IPS-11a (cell line): ENCODE data around the gene CCDC178.

Experiments used
- H3K4me3 ChIP-seq: one replicate; pipeline ENCODE4 v1.5.1; 2013; ENCODE audit warnings: low read depth, low read length, control low read depth

The CCDC178 gene

DNA sequence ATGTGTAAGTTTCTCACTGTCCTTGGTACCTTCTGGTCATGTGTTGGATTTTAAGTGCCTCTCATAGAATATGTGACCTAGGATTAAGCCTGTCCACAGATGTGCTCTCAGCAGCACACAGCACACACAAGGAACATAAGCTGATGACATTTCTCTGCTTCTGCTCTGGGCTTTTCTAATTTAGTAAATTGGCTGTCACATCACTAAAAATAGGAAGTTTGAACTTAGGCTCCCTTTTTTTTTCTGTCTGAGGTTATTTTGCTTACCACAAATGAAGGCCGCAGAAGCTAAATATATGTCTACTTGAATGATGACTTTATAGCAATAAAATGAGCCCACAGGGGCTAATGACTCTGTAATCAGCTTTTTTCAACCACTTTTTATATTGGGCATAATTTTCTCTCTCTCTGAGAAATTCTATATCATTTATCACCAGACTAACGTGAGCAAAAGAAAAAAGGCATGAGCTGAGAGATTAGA is 517.5 kb downstream of the CCDC178 start:
- no peak overlapping the region for H3K4me3 ChIP-seq

DNA sequence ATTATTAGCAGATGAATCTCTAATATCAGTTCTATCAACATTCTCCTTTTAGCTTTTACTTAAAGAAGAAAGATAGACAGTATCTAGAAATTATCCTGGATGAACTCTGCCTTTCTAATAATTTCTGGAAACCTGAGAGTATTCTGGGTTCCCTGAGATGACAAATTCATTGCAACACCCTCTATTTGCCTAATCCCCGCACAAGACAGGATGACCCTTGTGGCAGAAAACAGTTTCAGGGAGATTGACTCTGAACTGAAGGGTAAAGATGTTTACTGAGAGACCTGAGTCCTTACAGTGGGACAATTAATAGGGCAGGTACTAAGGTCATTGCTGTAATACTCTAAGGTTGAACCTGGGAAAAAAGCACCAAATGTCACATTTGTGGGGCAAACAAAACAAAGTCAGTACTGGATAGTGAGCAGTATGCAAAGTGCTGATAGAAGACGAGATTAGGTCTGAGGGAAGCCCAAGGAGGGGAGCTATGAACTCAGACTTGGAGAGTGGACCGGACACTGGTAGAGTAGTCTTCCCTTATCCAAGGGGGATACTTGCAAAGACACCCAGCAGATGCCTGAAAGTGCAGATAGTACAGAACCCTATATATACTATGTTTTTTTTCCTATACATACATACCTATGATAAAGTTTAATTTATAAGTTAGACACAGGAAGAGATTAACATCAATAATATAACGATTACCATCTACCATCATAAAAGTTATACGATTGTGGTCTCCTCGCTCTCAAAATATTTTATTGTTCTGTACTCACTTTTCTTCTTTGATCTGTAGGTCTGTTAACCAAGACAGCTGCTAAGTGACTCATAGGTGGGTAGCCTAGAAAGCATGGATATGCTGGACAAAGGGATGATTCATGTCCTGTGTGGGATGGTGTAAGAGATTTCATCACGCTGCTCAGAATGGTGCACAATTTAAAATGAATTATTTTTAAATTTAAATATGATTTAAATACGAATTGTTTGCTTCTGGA is 519.4 kb downstream of the CCDC178 start:
- no peak overlapping the region for H3K4me3 ChIP-seq

DNA sequence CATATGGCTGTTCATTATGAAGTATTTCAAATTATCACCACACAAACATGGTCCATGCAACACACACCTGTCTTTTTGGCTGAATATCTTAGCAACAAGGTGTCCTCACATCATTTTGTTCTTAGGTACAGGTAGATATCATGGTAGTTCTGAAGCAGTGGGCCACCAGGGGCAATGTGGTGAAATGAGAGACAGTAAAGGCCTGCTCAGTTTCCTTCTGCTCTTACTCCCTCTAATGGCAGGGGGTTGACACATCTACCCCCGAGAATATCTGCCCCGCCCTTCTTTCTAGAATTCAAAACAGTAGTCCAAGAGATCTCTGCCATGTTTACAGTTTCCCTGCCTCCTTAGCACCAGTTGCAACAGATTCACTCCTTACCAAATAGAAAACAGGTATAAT is 520.7 kb downstream of the CCDC178 start:
- no peak overlapping the region for H3K4me3 ChIP-seq

DNA sequence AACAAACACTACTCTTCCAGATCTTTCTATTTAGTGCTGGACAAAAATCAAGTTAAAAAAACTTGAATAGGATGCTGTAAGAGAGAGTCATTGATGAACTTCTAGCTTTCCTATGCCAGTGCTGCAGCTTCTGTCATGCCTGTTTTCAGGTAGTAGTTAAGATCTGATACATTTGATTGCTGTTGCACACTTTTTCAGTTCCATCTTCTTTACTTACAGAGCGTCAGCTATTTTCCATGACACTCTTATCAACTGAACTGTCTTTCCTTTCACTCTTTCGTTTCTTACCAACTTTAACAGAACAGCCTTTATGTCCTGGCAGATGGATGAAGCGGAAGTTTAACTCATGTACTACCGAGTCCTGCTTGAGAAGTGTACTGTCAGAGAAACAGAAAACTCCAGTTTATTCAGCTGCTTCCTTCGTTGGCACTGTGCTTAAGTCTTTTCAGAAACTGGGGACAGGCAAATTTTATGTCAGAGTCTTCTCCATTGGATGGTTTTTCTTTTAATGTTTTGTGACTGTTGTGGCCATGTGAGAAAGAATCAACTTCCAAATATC is 521.8 kb downstream of the CCDC178 start:
- no peak overlapping the region for H3K4me3 ChIP-seq

DNA sequence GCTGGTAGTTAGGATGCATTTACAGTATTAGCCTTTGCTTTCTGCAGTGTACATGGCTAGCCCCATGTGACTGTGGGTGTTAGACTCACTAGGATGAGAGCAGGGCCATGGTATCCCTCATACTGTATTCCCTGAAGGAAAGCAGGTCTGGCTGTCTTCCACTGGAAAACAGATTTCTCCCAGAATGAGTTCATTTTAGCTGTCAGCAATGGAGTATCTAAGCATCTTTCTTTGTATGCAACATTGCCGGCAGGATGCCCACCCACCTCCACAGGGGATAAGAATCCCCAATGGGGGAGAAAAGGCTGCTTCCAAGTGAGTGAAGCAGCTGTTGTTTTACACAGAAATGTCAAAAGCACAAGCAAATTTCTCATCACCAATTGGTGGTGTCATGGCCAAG is 525.0 kb downstream of the CCDC178 start:
- no peak overlapping the region for H3K4me3 ChIP-seq

DNA sequence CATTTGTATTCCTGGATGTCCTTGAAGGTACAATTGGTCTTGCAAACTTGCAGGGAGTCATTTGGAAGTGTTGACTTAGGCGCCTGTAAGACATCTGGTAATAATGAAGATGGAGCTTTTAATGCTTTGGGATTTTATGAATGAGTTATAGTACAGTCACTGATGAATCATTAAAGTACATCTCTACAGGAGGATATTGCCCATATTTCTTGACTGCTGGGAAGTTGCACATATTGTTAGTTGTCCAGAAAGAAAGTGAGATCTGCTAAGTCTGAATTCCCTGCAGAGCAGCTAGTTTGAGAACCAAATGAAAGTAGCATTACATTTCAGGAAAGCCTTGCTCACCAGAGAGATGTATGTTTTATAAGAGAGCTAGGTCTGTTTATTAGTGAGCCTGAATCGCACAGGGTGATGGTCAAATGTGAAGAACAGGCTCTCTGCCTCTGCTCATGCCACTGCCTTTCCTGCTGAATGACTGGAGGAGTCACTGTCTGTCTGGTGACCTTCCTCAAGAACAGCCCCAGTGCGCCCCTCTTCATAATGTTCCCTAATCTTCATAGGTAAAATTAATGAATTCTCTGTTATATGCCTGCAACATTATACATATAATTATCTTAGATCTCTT is 528.7 kb downstream of the CCDC178 start:
- no peak overlapping the region for H3K4me3 ChIP-seq

DNA sequence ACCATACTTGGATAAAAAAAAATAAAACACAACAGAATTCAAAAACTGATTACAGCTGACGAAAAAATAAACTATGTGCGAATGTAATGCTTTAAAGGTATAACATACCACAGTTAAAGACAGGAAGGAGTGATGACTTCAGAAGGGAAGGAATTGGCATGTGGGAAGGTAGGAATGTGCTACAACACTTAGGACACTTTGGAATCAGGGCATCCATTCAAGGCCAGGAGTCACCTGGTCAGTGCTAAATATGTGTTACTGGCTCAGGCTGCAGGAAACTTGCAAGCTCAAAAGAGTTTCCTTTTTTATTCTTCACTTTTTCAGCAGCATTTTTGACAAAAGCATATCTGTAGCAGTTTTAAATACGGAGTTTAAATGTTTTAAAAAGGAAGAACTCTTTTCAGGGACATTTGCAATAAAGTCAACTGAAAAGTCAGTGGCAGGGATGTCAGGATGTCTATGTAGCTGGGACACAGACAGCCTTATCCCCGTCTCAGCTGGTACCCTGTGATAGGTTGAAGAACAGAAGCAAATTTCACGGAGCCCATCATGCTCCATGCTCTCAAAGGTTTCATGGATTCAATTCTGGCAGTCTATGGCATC is 529.7 kb downstream of the CCDC178 start:
- no peak overlapping the region for H3K4me3 ChIP-seq

DNA sequence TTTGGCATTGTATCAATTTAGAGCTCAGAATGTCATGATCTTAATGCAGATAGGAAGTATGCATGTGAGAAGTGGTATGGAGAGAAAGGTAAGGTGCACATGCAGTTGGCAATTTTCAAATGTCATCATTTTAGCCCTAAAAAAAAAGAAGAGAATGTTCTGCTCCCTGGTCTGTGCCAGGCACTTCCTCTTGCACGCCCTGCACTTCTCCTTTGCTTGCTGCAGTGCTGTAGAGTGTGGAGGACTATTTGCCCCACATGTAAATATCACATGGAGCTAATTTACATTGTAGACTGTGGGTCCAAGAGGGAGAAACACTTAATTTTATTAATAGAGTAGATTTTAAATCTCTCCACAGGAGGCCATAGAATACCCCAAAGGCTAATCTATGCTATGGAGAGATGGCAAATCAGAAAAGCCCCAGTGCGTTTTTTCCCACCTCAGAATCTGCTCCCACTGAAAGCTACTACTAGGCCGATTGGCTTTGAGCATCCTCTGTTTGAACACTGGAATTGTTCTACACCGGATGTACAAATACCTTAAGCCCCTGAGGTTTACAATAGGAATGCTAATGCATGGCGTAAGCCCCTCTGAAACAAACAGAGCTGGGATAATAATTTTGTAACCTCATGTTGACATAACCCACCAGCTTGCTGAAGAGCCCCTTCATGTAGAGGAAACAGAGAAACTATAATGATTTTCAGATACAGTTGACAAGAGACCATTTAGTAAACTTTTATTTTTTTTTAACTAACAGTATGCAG is 530.5 kb downstream of the CCDC178 start:
- no peak overlapping the region for H3K4me3 ChIP-seq

DNA sequence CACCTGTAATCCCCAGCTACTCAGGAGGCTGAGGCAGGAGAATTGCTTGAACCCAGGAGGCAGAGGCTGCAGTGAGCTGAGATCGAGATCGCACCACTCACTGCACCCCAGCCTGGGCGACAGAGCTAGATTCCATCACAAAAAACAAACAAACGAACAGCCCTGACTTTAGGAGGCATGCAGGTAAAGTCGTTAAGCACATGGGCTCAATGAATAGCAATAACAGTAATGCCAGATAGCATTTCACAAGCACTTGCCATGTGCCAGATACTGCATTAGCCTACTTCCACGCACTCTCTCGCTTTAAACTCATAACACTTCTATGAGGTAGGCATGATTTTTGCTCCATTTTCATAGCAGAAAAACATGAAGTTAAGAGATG is 532.1 kb downstream of the CCDC178 start:
- no peak overlapping the region for H3K4me3 ChIP-seq

DNA sequence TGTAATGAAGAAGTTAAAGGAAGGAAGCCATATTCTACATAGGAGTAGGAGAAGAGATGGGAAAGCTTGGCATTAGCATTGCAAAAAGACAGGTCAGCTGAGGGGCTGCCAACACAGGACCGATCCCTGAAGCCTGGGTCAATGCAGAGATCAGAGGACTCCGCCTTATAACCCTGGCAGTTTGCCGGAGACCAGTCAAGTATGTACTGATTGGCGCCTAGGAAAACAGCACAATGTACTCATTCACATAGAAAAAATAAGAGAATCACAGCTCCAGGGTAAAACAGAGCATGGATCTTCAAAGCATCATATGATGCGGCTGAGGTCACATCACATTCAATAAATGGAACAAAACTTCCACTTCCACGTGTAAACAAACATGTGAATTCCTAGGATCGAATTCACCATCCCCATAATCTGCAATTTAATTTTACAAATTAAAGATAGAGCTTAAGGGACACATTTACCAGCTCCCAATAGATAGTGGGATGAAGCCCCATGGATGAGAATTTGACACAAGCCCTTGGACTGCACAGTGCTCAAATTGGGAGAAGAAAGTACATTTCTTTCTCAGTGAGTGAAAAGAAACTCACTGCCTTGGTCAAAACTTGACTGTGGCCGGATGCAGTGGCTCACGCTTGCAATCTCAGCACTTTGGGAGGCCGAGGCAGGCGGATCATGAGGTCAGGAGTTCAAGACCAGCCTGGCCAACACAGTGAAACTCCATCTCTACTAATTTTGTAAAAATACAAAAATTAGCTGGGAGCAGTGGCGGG is 532.7 kb downstream of the CCDC178 start:
- no peak overlapping the region for H3K4me3 ChIP-seq

DNA sequence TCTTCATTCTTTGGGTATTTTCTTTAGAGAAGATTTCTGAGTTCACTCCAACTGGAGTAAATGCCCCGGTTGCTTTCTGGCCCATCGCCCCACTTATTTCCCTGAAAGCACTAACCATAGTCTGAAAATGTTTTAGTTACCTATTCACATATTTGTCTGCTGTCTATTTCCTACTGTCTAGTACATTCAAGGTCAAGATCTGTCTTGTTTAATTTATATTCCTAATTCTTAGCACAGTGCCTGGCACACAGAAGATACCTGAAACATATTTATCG is 533.3 kb downstream of the CCDC178 start:
- H3K4me3 ChIP-seq, result no peak overlapping the region

DNA sequence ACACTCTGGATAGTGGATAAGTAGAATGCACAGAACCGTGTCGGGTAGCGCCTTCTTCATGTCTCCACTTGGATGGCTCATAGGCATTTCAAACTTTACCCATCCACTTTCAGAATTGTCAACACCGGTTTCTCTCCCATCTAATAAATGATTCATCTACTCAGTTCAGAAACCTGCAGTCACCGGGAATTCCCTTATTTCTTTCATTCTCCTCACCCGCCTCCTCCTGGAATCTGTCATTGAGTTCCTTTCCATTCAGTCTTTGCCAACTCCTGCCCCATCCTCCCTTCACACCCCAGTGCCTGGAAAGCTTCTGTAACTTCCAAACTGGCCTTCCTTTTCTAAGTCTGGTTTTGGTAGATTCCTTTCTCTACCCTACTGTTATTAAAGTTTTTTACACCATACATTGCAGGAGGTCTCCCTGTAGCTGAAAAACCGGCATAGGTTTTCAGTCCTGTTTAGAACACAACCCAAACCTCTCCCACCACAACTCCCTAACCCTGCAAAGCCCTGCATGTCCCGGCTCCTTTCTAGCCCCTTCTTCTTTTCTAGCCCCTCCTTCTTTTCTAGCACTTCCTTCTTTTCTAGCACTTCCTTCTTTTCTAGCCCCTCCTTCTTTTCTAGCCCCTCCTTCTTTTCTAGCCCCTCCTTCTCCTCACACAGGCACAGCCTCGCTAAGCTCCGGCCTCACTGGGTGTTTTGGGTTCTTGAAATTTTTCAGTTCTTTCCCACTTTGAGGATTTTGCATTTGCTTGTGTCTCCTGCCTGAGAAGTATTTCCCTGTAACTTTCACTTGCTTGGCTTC is 533.8 kb downstream of the CCDC178 start:
- H3K4me3 ChIP-seq, result no peak overlapping the region

DNA sequence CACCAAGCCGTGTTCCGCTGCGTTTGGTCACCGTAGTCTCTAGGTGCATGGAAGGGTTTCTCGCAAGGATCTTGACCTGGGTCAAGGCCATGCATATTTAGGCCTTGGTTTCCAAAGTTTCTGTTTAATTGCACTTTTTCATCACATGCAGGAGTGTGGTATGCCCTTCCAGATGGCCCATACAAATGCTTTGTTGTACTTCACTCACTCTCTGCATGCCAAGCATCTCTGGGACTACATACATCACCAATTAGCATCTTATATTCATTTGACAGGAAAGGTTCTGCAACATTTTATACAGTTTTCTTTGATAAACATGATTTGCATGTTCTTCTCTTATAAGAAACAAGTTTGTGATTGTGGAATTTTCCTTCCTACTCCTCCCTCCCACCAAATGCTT is 534.9 kb downstream of the CCDC178 start:
- no peak overlapping the region for H3K4me3 ChIP-seq

DNA sequence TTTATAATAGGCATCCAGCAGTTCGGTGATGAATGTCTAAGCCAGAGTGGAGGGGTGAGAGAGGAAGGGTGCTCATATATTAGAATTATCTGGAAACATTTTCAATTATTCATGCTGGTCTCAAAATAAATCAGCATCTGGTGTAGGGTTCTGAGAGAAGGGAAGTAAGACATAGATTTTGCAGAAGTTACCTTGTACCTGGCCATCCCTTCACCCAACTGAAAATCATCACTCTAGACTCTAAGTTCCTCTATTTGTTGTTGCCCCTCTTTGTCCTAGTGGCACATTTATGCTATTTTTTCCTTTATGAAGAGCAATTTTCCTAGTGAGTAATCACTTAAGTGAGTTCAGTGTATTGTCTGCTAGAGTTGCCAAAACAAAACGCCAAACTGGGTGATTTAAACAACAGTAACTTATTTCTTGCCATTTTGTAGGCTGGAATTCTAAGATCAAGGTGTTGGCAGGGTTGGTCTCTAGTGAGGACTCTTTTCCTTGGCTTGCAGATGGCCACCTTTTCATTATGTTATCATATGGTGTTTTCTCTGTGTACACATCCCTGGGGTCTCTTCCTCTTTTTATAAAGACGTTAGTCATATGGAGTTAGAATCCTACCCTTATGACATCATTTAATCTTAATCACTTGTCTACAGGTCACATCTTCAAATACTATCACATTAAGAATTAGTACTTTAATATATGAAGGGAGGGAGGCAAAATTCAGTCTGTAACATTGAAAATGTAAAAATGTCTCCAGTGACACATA is 537.8 kb downstream of the CCDC178 start:
- no peak overlapping the region for H3K4me3 ChIP-seq

DNA sequence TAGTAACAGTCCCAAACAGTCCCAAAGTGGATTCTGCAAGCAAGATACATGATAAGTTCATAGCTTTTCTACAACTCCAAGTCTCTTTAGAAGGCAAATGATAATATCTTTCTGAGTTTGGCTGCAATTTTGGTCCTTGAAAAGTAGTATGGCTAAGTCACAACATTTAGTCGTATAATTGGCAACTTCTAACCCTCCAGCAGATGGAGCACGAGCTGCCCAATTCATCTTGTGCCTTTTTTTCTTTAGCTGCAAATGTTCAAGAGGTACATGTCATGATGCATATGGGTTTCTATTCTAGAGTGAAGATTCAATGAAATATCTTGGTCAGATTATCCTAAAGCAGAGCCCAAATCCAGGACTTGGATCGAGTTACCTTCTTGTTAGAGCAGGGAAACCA is 540.7 kb downstream of the CCDC178 start:
- H3K4me3 ChIP-seq, result no peak overlapping the region

DNA sequence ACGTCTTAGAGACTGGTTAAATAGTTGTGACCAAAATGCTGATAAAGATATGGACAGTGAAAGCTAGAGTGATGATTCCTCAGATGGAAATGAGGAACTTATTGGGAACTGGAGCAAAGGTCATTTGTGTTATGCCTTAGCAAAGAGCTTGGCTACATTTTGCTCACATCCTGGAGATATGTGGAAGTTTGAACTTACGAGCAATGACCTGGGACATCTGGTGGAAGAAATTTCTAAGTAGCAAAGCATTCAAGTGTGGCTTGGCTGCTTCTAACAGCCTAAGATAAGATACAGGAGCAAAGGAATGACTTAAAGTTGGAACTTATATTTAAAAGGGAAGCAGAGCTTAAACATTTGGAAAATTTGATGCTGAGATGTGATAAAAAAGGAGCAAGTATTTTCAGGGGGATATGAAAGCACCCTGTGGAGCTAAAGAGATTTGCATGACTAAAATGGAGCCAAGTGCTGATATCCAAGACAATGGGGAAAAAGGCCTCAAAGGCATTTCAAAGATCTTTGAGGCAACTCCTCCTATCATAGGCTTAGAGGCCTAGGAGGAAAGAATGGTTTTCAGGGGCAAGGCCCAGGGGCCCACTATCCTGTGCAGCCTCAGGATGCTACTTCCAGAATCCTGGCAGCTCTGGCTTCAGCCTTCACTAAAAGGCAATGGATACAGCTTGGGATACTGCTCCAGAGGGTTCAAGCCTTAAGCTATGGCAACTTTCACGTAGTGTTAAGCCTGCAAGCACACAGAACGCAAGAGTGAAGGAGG is 543.6 kb downstream of the CCDC178 start:
- no peak overlapping the region for H3K4me3 ChIP-seq

DNA sequence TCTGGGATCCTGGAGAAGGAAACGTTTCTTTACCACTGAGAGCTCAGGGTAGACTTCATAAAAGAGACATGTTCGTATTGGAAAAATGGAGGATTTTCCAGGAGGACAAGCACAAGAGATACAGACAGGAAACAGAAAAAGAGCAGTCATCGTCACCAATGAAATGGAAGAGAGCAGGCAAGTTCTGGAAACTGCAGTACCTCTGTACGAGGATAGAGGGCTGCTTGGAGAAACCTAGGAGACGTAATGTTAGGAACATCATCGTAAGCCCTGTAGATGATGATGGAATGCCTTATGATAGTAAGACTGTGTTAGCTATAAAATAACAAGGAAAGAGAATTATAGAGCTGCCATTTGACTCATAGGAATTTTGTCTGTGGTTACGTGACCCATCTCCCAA is 546.6 kb downstream of the CCDC178 start:
- H3K4me3 ChIP-seq, result no peak overlapping the region

DNA sequence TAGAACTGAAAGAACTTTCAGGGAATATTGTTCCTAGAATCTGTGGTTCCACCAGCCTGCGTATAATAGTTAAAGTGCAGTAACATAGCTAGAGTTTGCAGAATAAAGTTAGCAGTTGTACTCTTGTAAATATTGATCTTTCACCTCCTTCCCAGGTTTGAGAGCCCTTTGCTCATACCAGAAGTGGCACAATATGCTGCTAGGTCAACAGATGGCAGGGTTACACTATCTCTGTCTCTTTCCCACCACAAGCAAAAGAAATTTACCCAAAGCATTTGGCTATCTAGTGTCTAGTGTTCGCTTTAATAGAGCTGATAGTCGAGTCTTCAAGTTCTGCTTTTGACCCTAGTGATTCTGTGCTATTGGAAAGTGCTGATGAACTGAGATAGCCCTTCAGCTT is 548.7 kb downstream of the CCDC178 start:
- H3K4me3 ChIP-seq, result no peak overlapping the region
